Astrocyte (in vitro differentiated cells and primary cell): ENCODE measurements around the gene RHO. TPM values are rescaled to one million over a fixed set of nuclear protein-coding genes. Genes with fewer than 3 reads are reported as not detected.
"Not testable (repeated sequence)": the region's sequence is repeated elsewhere in the genome, so short reads cannot be mapped to it uniquely, and the experiment has no call there.

Source experiments
- DNase-seq: peaks from one replicate; pipeline ENCODE4 v3.0.0-alpha.2; 2010; ENCODE audit warnings: low read depth
- FAIRE-seq: peaks from 2 replicates; lab custom pipeline; 2011; peaks lifted over from hg19 to GRCh38; lab: Jason Lieb, UNC
- H2AFZ ChIP-seq: 2 replicates; pipeline ENCODE4 v1.6.0; 2012; ENCODE audit warnings: low read depth, low read length, inconsistent platforms
- H3K27ac ChIP-seq: 2 replicates; pipeline ENCODE4 v1.5.1; 2011; ENCODE audit warnings: low read depth, low read length, inconsistent platforms
- H3K27me3 ChIP-seq: 2 replicates; pipeline ENCODE4 v1.6.0; 2011; ENCODE audit warnings: low read length, inconsistent platforms; ENCODE audit not compliant: insufficient read depth
- H3K36me3 ChIP-seq: 2 replicates; pipeline ENCODE4 v1.5.1; 2011; ENCODE audit warnings: low read length, inconsistent platforms; ENCODE audit not compliant: insufficient read depth
- H3K4me1 ChIP-seq: 2 replicates; pipeline ENCODE4 v1.5.1; 2011; ENCODE audit warnings: low read length, inconsistent platforms; ENCODE audit not compliant: insufficient read depth
- H3K4me2 ChIP-seq: 2 replicates; pipeline ENCODE4 v1.6.0; 2012; ENCODE audit warnings: low read length, inconsistent platforms
- H3K4me3 ChIP-seq: 2 replicates; pipeline ENCODE4 v1.5.1; 2011; ENCODE audit warnings: low read depth, mild to moderate bottlenecking, low read length, inconsistent platforms; ENCODE audit not compliant: insufficient read depth
- H3K79me2 ChIP-seq: 2 replicates; pipeline ENCODE4 v1.6.0; 2012; ENCODE audit warnings: mild to moderate bottlenecking, low read length, inconsistent platforms; ENCODE audit not compliant: insufficient read depth
- H3K9ac ChIP-seq: 2 replicates; pipeline ENCODE4 v1.6.0; 2012; ENCODE audit warnings: mild to moderate bottlenecking, low read length, inconsistent platforms
- H3K9me3 ChIP-seq: 2 replicates; pipeline ENCODE4 v1.5.1; 2012; ENCODE audit warnings: low read depth, mild to moderate bottlenecking, low read length, inconsistent platforms; ENCODE audit not compliant: insufficient read depth
- H4K20me1 ChIP-seq: 2 replicates; pipeline ENCODE4 v1.6.0; 2012; ENCODE audit warnings: low read length, inconsistent platforms; ENCODE audit not compliant: insufficient read depth
- H3K27ac Mint-ChIP-seq: one replicate; pipeline ENCODE4 v1.8.0; 2021; ENCODE audit warnings: mild to moderate bottlenecking, mixed read lengths; ENCODE audit not compliant: unreplicated experiment
- H3K27me3 Mint-ChIP-seq: one replicate; pipeline ENCODE4 v1.8.0; 2021; ENCODE audit warnings: low read depth, mixed read lengths; ENCODE audit not compliant: unreplicated experiment
- H3K36me3 Mint-ChIP-seq: one replicate; pipeline ENCODE4 v1.8.0; 2021; ENCODE audit warnings: low read depth, mixed read lengths; ENCODE audit not compliant: unreplicated experiment
- H3K4me1 Mint-ChIP-seq: one replicate; pipeline ENCODE4 v1.8.0; 2021; ENCODE audit warnings: low read depth, mixed read lengths; ENCODE audit not compliant: unreplicated experiment
- H3K4me3 Mint-ChIP-seq: one replicate; pipeline ENCODE4 v1.8.0; 2021; ENCODE audit warnings: mild to moderate bottlenecking, moderate library complexity, mixed read lengths; ENCODE audit not compliant: unreplicated experiment
- H3K9me3 Mint-ChIP-seq: one replicate; pipeline ENCODE4 v1.8.0; 2021; ENCODE audit warnings: mild to moderate bottlenecking, mixed read lengths; ENCODE audit not compliant: unreplicated experiment
- EZH2 ChIP-seq: IDR thresholded peaks from 2 replicates; pipeline ENCODE4 v1.6.1; 2012; ENCODE audit warnings: mild to moderate bottlenecking, low read length, inconsistent platforms; ENCODE audit not compliant: insufficient read depth
- total RNA-seq: library from RNA; stranded (reverse); gene quantifications from 2 replicates; pipeline ENCODE4 v1.2.1, GENCODE V29; 2021
- TF ChIP-seq, protein P1 (sequence below): IDR thresholded peaks from 2 replicates; pipeline ENCODE4 v1.5.1; 2011; ENCODE audit warnings: low read depth, mild to moderate bottlenecking, inconsistent platforms, low read length, moderate library complexity; ENCODE audit not compliant: insufficient read depth

The RHO gene
- total RNA-seq, 1 donor from 2014 or later = not detected

DNA sequence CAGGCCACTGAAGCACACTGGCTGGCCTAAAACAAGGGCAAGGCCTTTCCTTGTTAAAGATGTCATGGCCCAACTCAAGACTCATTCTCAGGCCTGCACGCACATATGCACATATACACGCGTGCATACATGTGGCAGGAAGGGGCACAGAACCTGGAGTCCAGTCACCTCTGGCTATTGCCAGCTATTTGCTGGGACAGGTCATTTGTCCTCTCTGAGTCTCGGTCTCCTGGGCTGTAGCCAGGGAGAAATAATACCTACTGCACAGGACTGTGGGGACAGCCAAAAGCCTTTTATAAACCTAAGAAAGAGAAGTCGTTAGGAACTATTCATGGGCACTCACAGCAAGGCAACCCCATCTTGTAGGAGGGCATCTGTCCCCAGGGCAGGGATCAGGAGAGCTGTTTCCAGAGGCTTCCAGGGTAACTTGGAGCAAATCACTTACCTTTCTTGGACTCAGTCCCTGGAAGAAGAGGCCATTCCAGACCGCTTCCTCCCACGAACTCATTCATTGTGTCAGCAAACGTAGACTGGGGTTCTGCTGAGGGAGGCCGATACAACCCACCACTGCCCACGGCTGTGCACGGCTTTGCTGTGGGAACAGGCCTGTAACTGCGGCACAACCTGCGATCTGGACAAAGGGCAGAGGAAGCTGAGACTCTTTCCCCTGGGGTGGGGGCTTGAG, 41.1 kb upstream of the RHO start:
- Mint-ChIP-seq H3K27me3 (no peaks in the 10 kb centered on the region), H3K9me3 (no peaks in the 10 kb centered on the region), H3K36me3 (peaks cover 11% of the 10 kb centered on the region), H3K27ac (peak overlapping the region; percentile 41), H3K4me1 (peaks cover 37% of the 10 kb centered on the region), H3K4me3 (no peak overlapping the region)
- Histone ChIP-seq H4K20me1 (no peaks in the 10 kb centered on the region), H3K9ac (no peak overlapping the region), H3K79me2 (no peaks in the 10 kb centered on the region), H3K9me3 (no peaks in the 10 kb centered on the region), H3K4me3 (no peak overlapping the region), H2AFZ (no peak overlapping the region), H3K27ac (no peak overlapping the region), H3K4me1 (peaks cover 25% of the 10 kb centered on the region), H3K36me3 (no peaks in the 10 kb centered on the region), H3K4me2 (no peak overlapping the region), H3K27me3 (no peaks in the 10 kb centered on the region)
- FAIRE-seq (no peak), DNase-seq (no peak)
- TF ChIP-seq, protein P1, sequence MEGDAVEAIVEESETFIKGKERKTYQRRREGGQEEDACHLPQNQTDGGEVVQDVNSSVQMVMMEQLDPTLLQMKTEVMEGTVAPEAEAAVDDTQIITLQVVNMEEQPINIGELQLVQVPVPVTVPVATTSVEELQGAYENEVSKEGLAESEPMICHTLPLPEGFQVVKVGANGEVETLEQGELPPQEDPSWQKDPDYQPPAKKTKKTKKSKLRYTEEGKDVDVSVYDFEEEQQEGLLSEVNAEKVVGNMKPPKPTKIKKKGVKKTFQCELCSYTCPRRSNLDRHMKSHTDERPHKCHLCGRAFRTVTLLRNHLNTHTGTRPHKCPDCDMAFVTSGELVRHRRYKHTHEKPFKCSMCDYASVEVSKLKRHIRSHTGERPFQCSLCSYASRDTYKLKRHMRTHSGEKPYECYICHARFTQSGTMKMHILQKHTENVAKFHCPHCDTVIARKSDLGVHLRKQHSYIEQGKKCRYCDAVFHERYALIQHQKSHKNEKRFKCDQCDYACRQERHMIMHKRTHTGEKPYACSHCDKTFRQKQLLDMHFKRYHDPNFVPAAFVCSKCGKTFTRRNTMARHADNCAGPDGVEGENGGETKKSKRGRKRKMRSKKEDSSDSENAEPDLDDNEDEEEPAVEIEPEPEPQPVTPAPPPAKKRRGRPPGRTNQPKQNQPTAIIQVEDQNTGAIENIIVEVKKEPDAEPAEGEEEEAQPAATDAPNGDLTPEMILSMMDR = no peak
- TF ChIP-seq EZH2 = no peak

DNA sequence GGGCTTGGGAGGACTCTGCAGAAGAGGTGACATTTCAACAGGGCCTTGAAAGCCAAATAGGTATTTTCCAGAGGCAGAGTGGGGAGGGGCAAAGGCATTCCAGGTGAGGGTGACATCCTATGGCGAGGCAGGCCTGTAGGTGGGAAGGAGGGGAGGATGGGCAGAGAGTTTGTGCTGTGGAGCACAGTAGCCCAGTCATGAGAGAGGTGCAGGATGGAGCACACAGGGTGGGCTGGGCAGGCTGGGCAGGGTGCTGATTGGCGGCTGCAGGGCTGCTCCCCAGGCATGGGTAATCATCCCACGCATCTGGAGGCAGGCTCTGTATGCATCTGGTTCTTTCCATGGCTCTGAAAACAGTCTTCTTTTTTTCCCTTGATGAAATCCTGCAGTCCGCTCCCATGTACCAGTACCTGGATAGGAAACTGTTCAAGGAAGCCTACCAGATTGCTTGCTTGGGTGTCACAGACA, 40.5 kb upstream of the RHO start:
- not testable (repeated sequence) for H3K27me3 Mint-ChIP-seq, H4K20me1 ChIP-seq, H3K9me3 ChIP-seq, H3K36me3 ChIP-seq, H3K9ac ChIP-seq, FAIRE-seq, H3K79me2 ChIP-seq, H3K27me3 ChIP-seq, H3K9me3 Mint-ChIP-seq, H3K27ac ChIP-seq, DNase-seq, H3K4me3 Mint-ChIP-seq, H3K4me3 ChIP-seq, H3K36me3 Mint-ChIP-seq, H3K4me2 ChIP-seq, H2AFZ ChIP-seq
- Mint-ChIP-seq H3K27ac (peak overlapping the region; percentile 12), H3K4me1 (peaks cover 37% of the 10 kb centered on the region)
- peaks cover 22% of the 10 kb centered on the region for H3K4me1 ChIP-seq

DNA sequence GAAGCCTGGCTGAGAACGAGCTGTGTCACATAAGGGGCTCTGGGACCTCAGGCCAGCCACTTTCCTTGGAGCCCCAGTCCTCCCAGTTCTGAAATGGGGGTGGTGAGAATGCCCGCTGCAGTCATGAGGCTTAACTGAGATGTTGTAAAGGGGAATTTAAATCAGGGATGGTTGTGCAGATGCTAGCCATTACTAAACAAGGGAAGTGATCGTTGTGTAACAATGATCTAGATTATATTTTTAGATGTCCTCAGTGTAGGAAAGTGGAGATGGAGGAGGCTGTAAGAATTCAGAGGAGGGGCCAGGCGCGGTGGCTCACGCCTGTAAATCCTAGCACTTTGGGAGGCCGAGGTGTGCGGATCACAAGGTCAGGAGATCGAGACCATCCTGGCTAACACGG, 39.2 kb upstream of the RHO start:
- H2AFZ ChIP-seq, H3K4me3 Mint-ChIP-seq, H3K9me3 Mint-ChIP-seq, FAIRE-seq, H3K27me3 ChIP-seq, H3K4me2 ChIP-seq, H3K36me3 ChIP-seq, H3K4me3 ChIP-seq, H3K79me2 ChIP-seq, H4K20me1 ChIP-seq, H3K9ac ChIP-seq, DNase-seq, H3K27ac Mint-ChIP-seq, H3K27me3 Mint-ChIP-seq, H3K9me3 ChIP-seq, H3K27ac ChIP-seq: not testable (repeated sequence)
- Mint-ChIP-seq H3K4me1 (peaks cover 37% of the 10 kb centered on the region), H3K36me3 (peaks cover 10% of the 10 kb centered on the region)
- peaks cover 25% of the 10 kb centered on the region for H3K4me1 ChIP-seq
